GM12878 (cell line): ENCODE data around the gene IGFLR1. TPM values are rescaled to one million over a fixed set of nuclear protein-coding genes. Genes with fewer than 3 reads are reported as not detected.

Source experiments
- ASH2L ChIP-seq: fragments of 300-600, 200-600 bp; sonication (generic); IDR thresholded peaks from 2 replicates; pipeline ENCODE4 v1.6.1; 2017; ENCODE audit warnings: low read depth, mild to moderate bottlenecking, borderline replicate concordance
- ATF2 ChIP-seq: IDR thresholded peaks from 2 replicates; pipeline ENCODE4 v1.6.1; 2012; ENCODE audit warnings: low read length, inconsistent platforms
- CEBPZ ChIP-seq: fragments of 150-350 bp; IDR thresholded peaks from 2 replicates; pipeline ENCODE4 v1.6.1; 2016; ENCODE audit warnings: low read depth, low read length
- DPF2 ChIP-seq: fragments of 450-650 bp; IDR thresholded peaks from 2 replicates; pipeline ENCODE4 v1.6.1; 2017; ENCODE audit warnings: mild to moderate bottlenecking
- EED ChIP-seq: sonication (generic); IDR thresholded peaks from 2 replicates; pipeline ENCODE4 v1.6.1; 2016; ENCODE audit warnings: antibody characterized with exemption, low read depth
- FOXK2 ChIP-seq: fragments of 450-650 bp; IDR thresholded peaks from 2 replicates; pipeline ENCODE4 v1.6.1; 2017; ENCODE audit warnings: mild to moderate bottlenecking, moderate library complexity
- KDM1A ChIP-seq: fragments of 200-600 bp; sonication (generic); IDR thresholded peaks from 2 replicates; pipeline ENCODE4 v1.6.1; 2016; ENCODE audit warnings: borderline replicate concordance
- LARP7 ChIP-seq: fragments of 450-650 bp; IDR thresholded peaks from 2 replicates; pipeline ENCODE4 v1.6.1; 2017; ENCODE audit warnings: mild to moderate bottlenecking
- NRF1 ChIP-seq: conservative IDR thresholded peaks from 2 replicates; pipeline ENCODE4 v1.6.1; 2011; ENCODE audit warnings: mild to moderate bottlenecking, low read depth, low read length, improper control_type of control experiment
- POLR2AphosphoS5 ChIP-seq: IDR thresholded peaks from 2 replicates; pipeline ENCODE4 v1.6.1; 2011; ENCODE audit warnings: mild to moderate bottlenecking, low read length, inconsistent platforms
- RAD21 ChIP-seq: IDR thresholded peaks from 2 replicates; pipeline ENCODE4 v1.6.1; 2011; ENCODE audit warnings: mild to moderate bottlenecking, low read depth, low read length, moderate library complexity; ENCODE audit not compliant: insufficient read depth
- REST ChIP-seq: IDR thresholded peaks from 2 replicates; pipeline ENCODE4 v1.6.1; 2012; ENCODE audit warnings: mild to moderate bottlenecking, low read depth, low read length
- RUNX3 ChIP-seq: IDR thresholded peaks from 2 replicates; pipeline ENCODE4 v1.6.1; 2012; ENCODE audit warnings: low read length, inconsistent platforms
- SRF ChIP-seq, 2 experiments: IDR thresholded peaks; 2 replicates each; pipeline ENCODE4 v1.6.1; 2011; ENCODE audit warnings: low read depth in 2 of 2, low read length in 2 of 2, mild to moderate bottlenecking in 1 of 2, moderate library complexity in 1 of 2
- TARDBP ChIP-seq: IDR thresholded peaks from 2 replicates; pipeline ENCODE4 v1.6.1; 2016; ENCODE audit warnings: borderline replicate concordance
- TBL1XR1 ChIP-seq: IDR thresholded peaks from 2 replicates; pipeline ENCODE4 v1.6.1; 2012; ENCODE audit warnings: low read depth, low read length, improper control_type of control experiment
- TCF12 ChIP-seq: IDR thresholded peaks from 2 replicates; pipeline ENCODE4 v1.6.1; 2011; ENCODE audit warnings: low read depth, mild to moderate bottlenecking, low read length
- ZBED1 ChIP-seq: IDR thresholded peaks from 2 replicates; pipeline ENCODE4 v1.6.1; 2016; ENCODE audit warnings: borderline replicate concordance
- polyA plus RNA-seq, 11 experiments: library from polyadenylated mRNA; depleted of rRNA in 4 of 11; unstranded in 6 of 11; stranded (reverse) in 5 of 11; fragments of >200 nt; fragmentation: Nextera tagmentation in 4 of 11; fragmentation: Illumina TruSeq in 1 of 11; extraction: Ambion mirVana in 4 of 11; extraction: Trizol in 1 of 11; gene quantifications; 1 replicate in 1 of 11; 2 replicates in 10 of 11; pipeline versions ENCODE4 v1.2.1 to v1.2.3, GENCODE V29; 2011 to 2016; ENCODE audit warnings: inconsistent platforms in 2 of 11, missing spikeins in 2 of 11, low read depth in 1 of 11
- total RNA-seq, 4 experiments: library from RNA; depleted of rRNA in 3 of 4; stranded (reverse); fragments of >200 nt in 3 of 4; fragmentation: Illumina TruSeq in 1 of 4; extraction: Trizol in 1 of 4; gene quantifications; 2 replicates each; pipeline versions ENCODE4 v1.2.1 to v1.2.3, GENCODE V29; 2013 to 2021
- TF ChIP-seq, protein P1 (sequence below): fragments of 450-650 bp; IDR thresholded peaks from 2 replicates; pipeline ENCODE4 v1.6.1; 2017; ENCODE audit warnings: antibody characterized with exemption, mild to moderate bottlenecking, moderate library complexity

The IGFLR1 gene
- total and polyA plus RNA-seq, 10 of the 15 experiments (the other 5 are each of a cell fraction or from before 2014, with no cell fraction given): 2.5 to 39.9 (median 24.8) TPM

- TF ChIP-seq REST (no peak), FOXK2 (peak; percentile 79), RAD21 (no peak), RUNX3 (peak; percentile 49; the same call in 1 of the 2 replicates), LARP7 (peak; percentile 79), CEBPZ (peak; percentile 70), EED (no peak), SRF (IDR thresholded peaks at IDR 0.05; ENCODE audit: low read depth in 2 of 2, low read length in 2 of 2) (0 out of 4 replicates have a peak, but pooled peaks of 1 of the 2 experiments have one; percentile 55), POLR2AphosphoS5 (peak; percentile 71; the same call in 1 of the 2 replicates), TCF12 (no peak), ASH2L (no peak), TBL1XR1 (peak; percentile 56; the same call in 1 of the 2 replicates), KDM1A (no peak), DPF2 (peak; percentile 98), TARDBP (peak; percentile 6; the same call in 1 of the 2 replicates), ZBED1 (no peak), ATF2 (no peak), NRF1 (peak; percentile 84)
- TF ChIP-seq, protein P1, sequence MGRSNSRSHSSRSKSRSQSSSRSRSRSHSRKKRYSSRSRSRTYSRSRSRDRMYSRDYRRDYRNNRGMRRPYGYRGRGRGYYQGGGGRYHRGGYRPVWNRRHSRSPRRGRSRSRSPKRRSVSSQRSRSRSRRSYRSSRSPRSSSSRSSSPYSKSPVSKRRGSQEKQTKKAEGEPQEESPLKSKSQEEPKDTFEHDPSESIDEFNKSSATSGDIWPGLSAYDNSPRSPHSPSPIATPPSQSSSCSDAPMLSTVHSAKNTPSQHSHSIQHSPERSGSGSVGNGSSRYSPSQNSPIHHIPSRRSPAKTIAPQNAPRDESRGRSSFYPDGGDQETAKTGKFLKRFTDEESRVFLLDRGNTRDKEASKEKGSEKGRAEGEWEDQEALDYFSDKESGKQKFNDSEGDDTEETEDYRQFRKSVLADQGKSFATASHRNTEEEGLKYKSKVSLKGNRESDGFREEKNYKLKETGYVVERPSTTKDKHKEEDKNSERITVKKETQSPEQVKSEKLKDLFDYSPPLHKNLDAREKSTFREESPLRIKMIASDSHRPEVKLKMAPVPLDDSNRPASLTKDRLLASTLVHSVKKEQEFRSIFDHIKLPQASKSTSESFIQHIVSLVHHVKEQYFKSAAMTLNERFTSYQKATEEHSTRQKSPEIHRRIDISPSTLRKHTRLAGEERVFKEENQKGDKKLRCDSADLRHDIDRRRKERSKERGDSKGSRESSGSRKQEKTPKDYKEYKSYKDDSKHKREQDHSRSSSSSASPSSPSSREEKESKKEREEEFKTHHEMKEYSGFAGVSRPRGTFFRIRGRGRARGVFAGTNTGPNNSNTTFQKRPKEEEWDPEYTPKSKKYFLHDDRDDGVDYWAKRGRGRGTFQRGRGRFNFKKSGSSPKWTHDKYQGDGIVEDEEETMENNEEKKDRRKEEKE: no peak
These were observed 6.1 kb upstream of the IGFLR1 start, which contains the start of gene LIN37 (continued) for GRCh38 chr19:35748106-35749020.
